B cell (primary cell): ENCODE measurements around the gene EEF1AKMT3. TPM values are rescaled to one million over a fixed set of nuclear protein-coding genes. Genes with fewer than 3 reads are reported as not detected.
A peak's percentile ranks its signal among the peaks of the same experiment; 100 is the strongest.

Experiments used
- ATAC-seq: fragments of 200-7000 bp; cut with Tn5 transposase; one replicate; pipeline ENCODE4 v1.10.0; 2021; ENCODE audit warnings: low read depth, mild to moderate bottlenecking, moderate number of reproducible peaks, moderate library complexity
- CTCF ChIA-PET: fragments of 350-600 bp; sonication (Branson Sonifier 250); formaldehyde crosslinking; loops from one replicate; lab custom pipeline; 2021; ENCODE audit warnings: antibody characterized with exemption, inconsistent platforms; lab: Charles Lee
- POLR2A ChIA-PET: fragments of 350-600 bp; sonication (Branson Sonifier 250); formaldehyde crosslinking; loops from one replicate; lab custom pipeline; 2021; ENCODE audit warnings: antibody characterized with exemption; lab: Charles Lee
- DNase-seq: peaks from one replicate; pipeline ENCODE4 v3.0.0; 2013
- H2AFZ ChIP-seq: 2 replicates; pipeline ENCODE4 v1.6.1; 2012; ENCODE audit warnings: mild to moderate bottlenecking, low read depth, low read length; ENCODE audit not compliant: insufficient read depth, poor library complexity, severe bottlenecking
- H3K27ac ChIP-seq, 2 donors: 1 replicate in 1 of 2; 2 replicates in 1 of 2; pipeline ENCODE4 v1.5.1; 2012 to 2013; ENCODE audit warnings: low read length in 2 of 2, mild to moderate bottlenecking in 2 of 2, moderate library complexity in 1 of 2
- H3K27me3 ChIP-seq, 4 experiments: fragments of 200-600 bp in 1 of 4; sonication (generic) in 1 of 4; replicated peaks in 1 of 4; 1 replicate in 2 of 4; 2 replicates in 2 of 4; pipeline versions ENCODE4 v1.6.1 to v1.7.0; 2013 to 2016; ENCODE audit warnings: low read length in 3 of 4, mild to moderate bottlenecking in 2 of 4, mixed read lengths in 1 of 4, moderate library complexity in 1 of 4; ENCODE audit not compliant: insufficient read depth in 4 of 4, control insufficient read depth in 3 of 4; ENCODE audit errors: control extremely low read depth in 1 of 4
- H3K36me3 ChIP-seq, 2 experiments: replicated peaks in 1 of 2; 1 replicate in 1 of 2; 2 replicates in 1 of 2; pipeline versions ENCODE4 v1.6.1 to v1.7.1; 2013; ENCODE audit warnings: low read length in 1 of 2; ENCODE audit not compliant: insufficient read depth in 2 of 2, control insufficient read depth in 1 of 2; ENCODE audit errors: control extremely low read depth in 1 of 2, extremely low read depth in 1 of 2
- H3K4me1 ChIP-seq, 2 donors: fragments of 200-600 bp in 1 of 2; sonication (generic) in 1 of 2; 1 replicate in 1 of 2; 2 replicates in 1 of 2; pipeline versions ENCODE4 v1.5.1 to v1.6.1; 2013 to 2017; ENCODE audit warnings: low read length in 2 of 2; ENCODE audit not compliant: control insufficient read depth in 2 of 2, insufficient read depth in 2 of 2
- H3K4me2 ChIP-seq: replicated peaks from 2 replicates; pipeline ENCODE3; 2012; ENCODE audit warnings: mild to moderate bottlenecking, low read depth, low read length; ENCODE audit not compliant: poor library complexity, severe bottlenecking
- H3K4me3 ChIP-seq, 5 experiments: fragments of 200-600 bp in 1 of 5; sonication (generic) in 1 of 5; 1 replicate in 3 of 5; 2 replicates in 2 of 5; pipeline versions ENCODE4 v1.5.1 to v1.7.0; 2011 to 2016; ENCODE audit warnings: low read length in 4 of 5, mild to moderate bottlenecking in 4 of 5, low read depth in 2 of 5, control low read depth in 1 of 5, moderate library complexity in 1 of 5; ENCODE audit not compliant: insufficient read depth in 1 of 5; ENCODE audit errors: control extremely low read depth in 1 of 5, extremely low read depth in 1 of 5
- H3K79me2 ChIP-seq: fragments of 200-600 bp; sonication (generic); one replicate; pipeline ENCODE4 v1.6.0; 2016; ENCODE audit warnings: low read length; ENCODE audit not compliant: control insufficient read depth, insufficient read depth
- H3K9ac ChIP-seq: fragments of 200-600 bp; sonication (generic); 2 replicates; pipeline ENCODE4 v1.6.1; 2017; ENCODE audit warnings: mild to moderate bottlenecking, low read length, moderate library complexity
- H3K9me3 ChIP-seq, 3 donors: one replicate each; pipeline versions ENCODE4 v1.6.1 to v1.7.1; 2013; ENCODE audit warnings: low read length in 2 of 3; ENCODE audit not compliant: control insufficient read depth in 2 of 3, insufficient read depth in 1 of 3; ENCODE audit errors: control extremely low read depth in 1 of 3
- H4K20me1 ChIP-seq: 2 replicates; pipeline ENCODE4 v1.6.0; 2012; ENCODE audit warnings: mild to moderate bottlenecking, low read length; ENCODE audit not compliant: insufficient read depth, control insufficient read depth, poor library complexity, severe bottlenecking
- H3K27ac Mint-ChIP-seq: one replicate; pipeline ENCODE4 v1.8.0; 2021; ENCODE audit warnings: mixed read lengths
- H3K27me3 Mint-ChIP-seq: one replicate; pipeline ENCODE4 v1.8.0; 2021; ENCODE audit warnings: mixed read lengths
- H3K4me1 Mint-ChIP-seq: one replicate; pipeline ENCODE4 v1.8.0; 2021; ENCODE audit warnings: mixed read lengths
- H3K4me3 Mint-ChIP-seq: one replicate; pipeline ENCODE4 v1.8.0; 2021; ENCODE audit warnings: mixed read lengths
- H3K9me3 Mint-ChIP-seq: one replicate; pipeline ENCODE4 v1.8.0; 2022; ENCODE audit warnings: mixed read lengths; ENCODE audit not compliant: insufficient read depth
- CTCF ChIP-seq: fragments of 200-600 bp; IDR thresholded peaks from one replicate; pipeline ENCODE4 v1.8.0; 2022; ENCODE audit warnings: antibody characterized with exemption, mild to moderate bottlenecking
- EZH2 ChIP-seq: IDR thresholded peaks from 2 replicates; pipeline ENCODE4 v1.6.1; 2012; ENCODE audit warnings: borderline replicate concordance, low read depth, mild to moderate bottlenecking, moderate library complexity, low read length; ENCODE audit not compliant: insufficient read depth, poor library complexity, severe bottlenecking
- WGBS: methylation state at CpG from one replicate; pipeline ENCODE4 v1.1.5; 2013; ENCODE audit warnings: missing lambda C conversion rate; ENCODE audit not compliant: insufficient coverage; 5-methylcytosine and 5-hydroxymethylcytosine counted together
- intact Hi-C: fragments of 100-400 bp; cut with micrococcal nuclease; formaldehyde crosslinking; loops from one replicate; pipeline ENCODE4 v1.10.0; 2022
- polyA plus RNA-seq: library from polyadenylated mRNA; depleted of rRNA; stranded (reverse); fragments of >200 nt; gene quantifications from 2 replicates; pipeline ENCODE4 v1.2.3, GENCODE V29; 2012
- total RNA-seq, 2 donors: library from RNA; stranded (reverse); fragments of 120-200 nt in 1 of 2; gene quantifications; 1 replicate in 1 of 2; 2 replicates in 1 of 2; pipeline versions ENCODE4 v1.2.3 to v1.2.4, GENCODE V29; 2013 to 2022

The EEF1AKMT3 gene
- total and polyA plus RNA-seq, 2 donors (not counting 1 experiment from before 2014, with no cell fraction given), result 0.89 to 1.3 TPM

DNA sequence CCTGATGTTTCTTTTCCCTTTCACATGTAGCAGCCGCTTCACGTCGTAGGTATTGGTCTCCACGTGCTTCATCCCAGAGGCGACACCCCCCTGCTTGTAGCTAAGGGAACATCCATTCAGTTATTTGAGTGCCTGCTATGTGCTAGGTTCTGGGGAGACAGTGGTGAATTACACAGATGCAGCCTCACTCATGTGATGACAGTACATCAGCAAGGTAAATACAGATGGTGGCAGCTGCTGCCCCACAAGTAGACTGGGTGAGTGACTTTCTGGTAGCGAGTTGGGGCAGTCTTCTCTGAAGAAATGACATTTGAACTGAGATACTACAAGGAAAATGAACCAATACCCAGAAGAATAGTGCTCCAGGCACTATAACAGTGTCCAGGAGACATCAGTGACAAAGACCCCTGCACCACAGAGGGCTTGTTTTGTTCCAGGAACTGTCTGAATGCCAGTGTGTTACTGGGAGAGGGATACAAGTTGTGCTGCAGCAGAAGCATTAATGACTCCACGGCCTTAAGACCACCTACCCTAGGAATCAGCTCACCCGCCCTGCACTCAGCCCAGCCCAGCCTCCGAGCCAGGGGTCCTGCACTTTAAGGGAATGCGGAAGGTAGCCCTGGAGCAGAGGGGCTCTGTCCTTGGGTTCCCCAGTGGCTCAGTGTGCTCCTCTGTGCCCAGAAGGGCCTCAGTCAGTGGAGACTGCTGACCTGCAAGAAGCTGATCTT is 38.8 kb downstream of the EEF1AKMT3 start:
- H3K27ac Mint-ChIP-seq, result no peak overlapping the region
- Histone ChIP-seq H3K4me1 (no peaks in the 10 kb centered on the region), H3K79me2 (no peaks in the 10 kb centered on the region), H3K9ac (no peak overlapping the region), H3K27ac (no peak overlapping the region), H3K36me3 (peaks cover 0 to 20% of the 10 kb centered on the region in 2 experiments), H3K4me3 (no peak overlapping the region), H2AFZ (no peak overlapping the region), H4K20me1 (no peaks in the 10 kb centered on the region), H3K9me3 (no peaks in the 10 kb centered on the region), H3K27me3 (no peaks in the 10 kb centered on the region), H3K4me2 (no peak overlapping the region)
- no peaks in the 10 kb centered on the region for H3K27me3 Mint-ChIP-seq
- H3K4me1 Mint-ChIP-seq, result no peaks in the 10 kb centered on the region
- whole genome bisulfite sequencing, result 94% methylated on average over 7 of the region's 10 CpGs
- H3K4me3 Mint-ChIP-seq, result no peak overlapping the region
- ChIA-PET CTCF (interaction anchor here (2.8 kb wide), 1 partner anchor 94 kb away, joined by 11 read pairs; no protein-coding TSS in a partner anchor), POLR2A (no interaction called here)
- intact Hi-C loops, result no loop called here
- no peak for DNase-seq
- no peaks in the 10 kb centered on the region for H3K9me3 Mint-ChIP-seq
- ATAC-seq, result no peak
- TF ChIP-seq CTCF, result no peak

- H4K20me1 ChIP-seq, result no peaks in the 10 kb centered on the region
- H3K36me3 ChIP-seq, result peaks cover 0 to 8% of the 10 kb centered on the region in 2 experiments
- Mint-ChIP-seq H3K4me1 (no peaks in the 10 kb centered on the region), H3K27me3 (no peaks in the 10 kb centered on the region), H3K9me3 (no peaks in the 10 kb centered on the region), H3K27ac (peak overlapping the region; percentile 6), H3K4me3 (no peak overlapping the region)
- no peak overlapping the region for H3K9ac ChIP-seq
- no peak overlapping the region for H3K4me2 ChIP-seq
- DNase-seq (no peak), ATAC-seq (no peak)
- ChIA-PET CTCF (interaction anchor here (1.2 to 2.8 kb wide), 2 partner anchors 11 to 91 kb away, joined by 3 to 11 read pairs; no protein-coding TSS in a partner anchor), POLR2A (no interaction called here)
- H3K4me3 ChIP-seq, result no peak overlapping the region
- intact Hi-C loops, result no loop called here
- H3K4me1 ChIP-seq, result no peaks in the 10 kb centered on the region
- no peak overlapping the region for H2AFZ ChIP-seq
- 91% methylated on average over 13 of the region's 14 CpGs for WGBS
- H3K27ac ChIP-seq, result no peak overlapping the region
- no peaks in the 10 kb centered on the region for H3K79me2 ChIP-seq
- no peaks in the 10 kb centered on the region for H3K9me3 ChIP-seq
- no peaks in the 10 kb centered on the region for H3K27me3 ChIP-seq
- TF ChIP-seq EZH2, result no peak
- no peak for TF ChIP-seq CTCF
These were observed 40.9 kb downstream of the EEF1AKMT3 start for GRCh38 chr12:57813111-57813970.
